Stimulated activated CD8-positive, alpha-beta memory T cell treated with anti-CD3 and anti-CD28 coated beads, Interleukin-15, amount 100 ng/mL, for 24 hours (primary cell): ENCODE data around the gene KAT6B.

Source experiments
- DNase-seq: peaks from one replicate; pipeline ENCODE4 v3.0.0-alpha.2; 2020; ENCODE audit warnings: low read depth

The KAT6B gene

DNA sequence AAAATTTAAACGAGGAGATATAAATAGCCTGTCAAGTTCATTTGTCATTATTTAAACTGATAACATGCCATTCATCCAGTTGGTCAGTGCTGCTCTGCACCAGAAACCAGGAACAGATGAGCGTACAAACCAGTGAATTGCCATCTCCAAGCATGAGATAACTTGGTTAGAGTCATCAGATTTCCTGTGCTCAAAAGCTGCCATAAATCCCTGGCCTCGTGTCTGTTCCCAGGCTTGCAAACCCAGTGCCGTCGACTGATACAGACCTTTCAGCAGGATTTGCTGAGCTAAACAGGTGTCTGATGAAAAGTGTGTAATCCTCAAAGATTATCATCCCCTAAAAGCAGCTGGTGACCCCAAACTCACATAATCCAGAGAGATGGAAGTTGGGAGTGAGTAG is 189.0 kb downstream of the KAT6B start:
- no peak for DNase-seq

DNA sequence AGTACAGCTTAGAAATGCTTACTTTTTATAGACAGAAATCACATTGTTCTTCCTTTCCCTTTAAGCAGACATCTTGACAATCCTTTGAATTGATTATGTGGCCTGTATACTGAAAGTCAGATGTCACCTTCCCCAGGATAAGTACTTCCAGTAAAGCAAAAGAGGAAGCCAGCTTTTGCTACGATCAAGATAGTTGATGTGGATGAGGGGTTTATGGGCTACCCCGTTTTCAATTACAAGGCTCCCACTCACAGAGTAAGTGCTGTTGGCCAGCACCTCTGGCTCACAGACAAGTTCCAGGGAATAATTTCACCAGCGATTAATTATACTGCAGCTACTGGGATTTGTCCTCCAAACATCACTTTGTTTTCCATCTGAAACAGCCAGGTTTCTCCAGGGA is 189.9 kb downstream of the KAT6B start:
- DNase-seq, result no peak

DNA sequence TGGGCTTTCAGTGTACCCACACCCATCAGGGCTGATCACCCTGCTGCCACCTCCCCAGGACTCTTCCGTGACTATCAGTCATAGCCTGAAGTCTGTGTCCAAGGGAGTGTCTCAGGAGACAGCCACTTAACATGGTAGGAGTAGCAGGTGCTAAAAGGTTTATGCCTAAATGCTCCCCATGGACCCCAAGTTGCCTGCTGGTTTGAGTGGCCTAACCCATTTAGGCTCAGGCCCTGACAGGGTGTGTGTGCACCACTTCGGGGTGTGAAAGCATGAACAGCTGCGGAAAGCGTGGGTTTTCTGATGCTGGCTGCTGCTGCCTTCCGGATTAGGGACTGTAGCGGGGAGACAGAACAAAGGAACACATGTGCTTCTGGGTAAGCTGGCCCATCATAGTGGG is 191.9 kb downstream of the KAT6B start:
- DNase-seq, result no peak

- DNase-seq, result no peak
These were observed 192.4 kb downstream of the KAT6B start for GRCh38 chr10:75018686-75019307.

DNA sequence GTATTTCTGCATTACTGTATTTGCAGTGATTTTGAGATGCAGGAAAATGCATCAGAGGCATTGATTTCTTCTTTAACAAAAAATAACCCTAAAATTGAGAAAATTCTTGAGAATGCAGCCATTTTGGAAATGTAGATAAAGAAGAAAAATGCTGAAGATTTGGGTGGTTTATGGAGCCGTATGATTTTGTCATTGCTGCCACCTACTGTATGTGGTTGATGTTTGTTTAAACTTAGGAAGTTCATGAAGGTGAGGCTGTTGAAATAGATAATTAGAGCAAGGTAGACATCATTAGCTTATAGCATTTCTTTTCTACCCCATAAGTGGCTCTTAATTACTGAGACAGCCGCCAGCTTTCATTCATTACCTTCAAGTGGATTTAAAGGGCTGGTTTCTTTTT is 193.0 kb downstream of the KAT6B start:
- DNase-seq, result no peak

DNA sequence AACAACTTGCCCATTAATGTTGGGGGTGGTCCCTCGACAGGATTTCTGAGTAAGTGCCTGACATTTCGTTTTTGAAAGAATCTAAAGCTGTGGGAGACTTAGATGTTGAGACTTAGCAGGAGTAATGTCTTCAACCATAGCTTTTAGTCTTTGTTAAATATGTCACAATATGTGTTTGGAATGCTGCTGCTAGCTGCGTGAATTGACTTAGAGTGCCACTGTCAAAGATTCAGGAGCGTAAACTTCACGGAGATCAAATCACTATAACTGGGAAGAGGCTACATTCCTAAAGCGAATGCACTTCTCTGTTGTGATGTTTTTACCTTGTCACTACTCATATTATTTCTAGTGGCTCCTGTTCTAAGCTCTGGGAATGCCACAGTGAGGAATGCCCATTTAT is 193.8 kb downstream of the KAT6B start:
- no peak for DNase-seq

DNA sequence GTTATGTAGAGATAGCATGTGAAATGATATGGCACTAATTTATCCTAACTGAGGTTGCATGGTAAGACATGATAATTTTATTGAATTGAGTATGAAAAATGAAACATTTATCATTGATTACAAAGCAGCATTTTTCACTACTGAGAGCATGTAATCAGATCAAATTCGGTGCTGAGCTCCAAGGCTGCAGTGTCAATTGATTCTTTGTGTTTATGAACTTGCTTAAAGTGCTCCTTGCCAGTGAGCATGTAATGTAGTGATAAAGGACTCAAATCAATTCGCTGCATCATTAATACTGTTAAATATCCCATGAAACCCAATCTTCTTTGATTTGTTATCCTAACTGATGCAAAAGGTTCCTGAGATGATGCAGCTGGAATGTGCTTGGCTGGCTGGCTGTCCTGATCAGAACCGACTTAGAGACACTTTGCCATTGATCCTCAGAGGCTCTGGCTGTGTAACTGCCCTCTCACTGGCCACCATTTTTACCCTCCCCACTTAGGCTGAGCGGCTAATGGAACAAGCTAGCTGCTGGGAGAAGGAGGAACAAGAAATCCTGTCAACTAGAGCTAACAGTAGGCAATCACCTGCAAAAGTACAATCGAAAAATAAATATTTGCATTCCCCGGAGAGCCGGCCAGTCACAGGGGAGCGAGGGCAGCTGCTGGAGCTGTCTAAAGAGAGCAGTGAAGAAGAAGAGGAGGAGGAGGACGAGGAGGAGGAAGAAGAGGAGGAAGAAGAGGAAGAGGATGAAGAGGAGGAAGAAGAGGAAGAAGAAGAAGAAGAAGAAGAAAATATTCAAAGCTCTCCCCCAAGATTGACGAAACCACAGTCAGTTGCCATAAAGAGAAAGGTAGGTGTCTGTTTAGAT is 195.2 kb downstream of the KAT6B start:
- DNase-seq, result no peak

DNA sequence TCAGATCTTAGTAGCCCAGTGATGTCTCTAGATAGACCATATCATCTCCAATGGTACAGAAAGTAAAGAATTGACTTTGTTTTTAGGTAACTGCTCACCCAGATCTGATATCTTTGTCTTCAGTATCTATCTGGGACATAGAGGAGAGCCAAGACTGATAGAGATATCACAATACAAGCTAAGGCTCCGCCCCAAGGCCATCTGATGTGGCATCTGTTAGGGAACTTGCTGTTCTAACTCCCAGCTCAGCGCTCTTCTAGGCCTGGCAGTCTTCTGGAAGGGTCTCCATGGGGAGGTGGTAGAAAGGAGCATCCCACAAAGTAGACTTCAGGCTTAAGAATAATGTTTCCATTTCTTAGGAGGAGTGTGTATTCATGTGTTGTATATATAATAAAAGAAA is 196.7 kb downstream of the KAT6B start:
- no peak for DNase-seq

DNA sequence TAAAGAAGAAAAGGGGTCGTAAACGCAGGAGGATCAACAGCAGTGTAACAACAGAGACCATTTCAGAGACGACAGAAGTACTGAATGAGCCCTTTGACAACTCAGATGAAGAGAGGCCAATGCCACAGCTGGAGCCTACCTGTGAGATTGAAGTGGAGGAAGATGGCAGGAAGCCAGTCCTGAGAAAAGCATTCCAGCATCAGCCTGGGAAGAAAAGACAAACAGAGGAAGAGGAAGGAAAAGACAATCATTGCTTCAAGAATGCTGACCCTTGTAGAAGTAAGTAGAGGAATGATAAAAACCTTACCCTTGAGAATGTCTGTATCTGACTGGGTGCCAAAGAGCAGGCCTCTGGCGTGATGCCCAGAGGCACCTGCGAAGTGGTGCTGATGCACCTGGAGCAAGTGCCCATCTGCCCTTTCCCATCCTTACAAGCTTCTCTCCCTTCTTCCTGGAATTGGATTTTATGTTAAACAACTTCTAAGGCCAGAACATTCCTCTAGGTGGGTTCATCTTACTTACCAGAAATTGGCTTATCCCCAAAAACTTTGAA is 198.6 kb downstream of the KAT6B start:
- DNase-seq, result no peak

GRCh38 chr10:75028049-75028448 is 201.6 kb downstream of the KAT6B start:
- no peak for DNase-seq

DNA sequence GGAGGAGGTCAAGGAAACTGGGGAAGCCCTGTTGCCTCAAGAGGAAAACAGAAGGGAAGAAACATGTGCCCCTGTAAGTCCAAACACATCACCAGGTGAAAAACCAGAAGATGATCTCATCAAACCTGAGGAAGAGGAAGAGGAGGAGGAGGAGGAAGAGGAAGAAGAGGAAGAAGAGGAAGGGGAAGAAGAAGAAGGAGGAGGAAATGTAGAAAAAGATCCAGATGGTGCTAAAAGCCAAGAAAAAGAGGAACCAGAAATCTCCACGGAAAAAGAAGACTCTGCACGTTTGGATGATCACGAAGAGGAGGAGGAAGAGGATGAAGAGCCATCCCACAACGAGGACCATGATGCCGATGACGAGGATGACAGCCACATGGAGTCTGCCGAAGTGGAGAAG is 202.3 kb downstream of the KAT6B start:
- no peak for DNase-seq

- no peak for DNase-seq
These were observed 203.0 kb downstream of the KAT6B start for GRCh38 chr10:75029420-75029819.

GRCh38 chr10:75029857-75030256 is 203.5 kb downstream of the KAT6B start:
- no peak for DNase-seq

- DNase-seq, result no peak
These were observed 204.0 kb downstream of the KAT6B start for GRCh38 chr10:75030371-75030770.

GRCh38 chr10:75032119-75032518 is 205.7 kb downstream of the KAT6B start:
- no peak for DNase-seq

DNA sequence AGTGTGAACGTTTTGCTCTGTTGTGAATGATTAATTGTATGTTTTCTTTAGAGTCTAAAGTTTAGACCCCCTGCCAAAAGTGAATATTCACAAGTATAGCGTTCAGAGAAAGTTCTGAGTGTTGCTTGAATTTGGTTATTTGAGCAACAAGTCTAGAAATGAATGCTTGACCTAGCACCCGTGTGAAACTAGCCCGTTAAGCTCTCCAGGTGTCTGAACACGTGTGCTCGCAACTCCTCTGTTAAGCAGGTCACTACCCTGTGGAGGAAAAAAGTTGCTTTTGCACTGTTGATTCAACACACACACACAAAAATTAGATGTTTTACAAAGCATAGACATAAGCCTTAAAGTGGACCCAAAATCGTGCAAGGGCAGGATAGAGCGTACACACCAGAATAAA is 206.4 kb downstream of the KAT6B start:
- DNase-seq, result no peak

DNA sequence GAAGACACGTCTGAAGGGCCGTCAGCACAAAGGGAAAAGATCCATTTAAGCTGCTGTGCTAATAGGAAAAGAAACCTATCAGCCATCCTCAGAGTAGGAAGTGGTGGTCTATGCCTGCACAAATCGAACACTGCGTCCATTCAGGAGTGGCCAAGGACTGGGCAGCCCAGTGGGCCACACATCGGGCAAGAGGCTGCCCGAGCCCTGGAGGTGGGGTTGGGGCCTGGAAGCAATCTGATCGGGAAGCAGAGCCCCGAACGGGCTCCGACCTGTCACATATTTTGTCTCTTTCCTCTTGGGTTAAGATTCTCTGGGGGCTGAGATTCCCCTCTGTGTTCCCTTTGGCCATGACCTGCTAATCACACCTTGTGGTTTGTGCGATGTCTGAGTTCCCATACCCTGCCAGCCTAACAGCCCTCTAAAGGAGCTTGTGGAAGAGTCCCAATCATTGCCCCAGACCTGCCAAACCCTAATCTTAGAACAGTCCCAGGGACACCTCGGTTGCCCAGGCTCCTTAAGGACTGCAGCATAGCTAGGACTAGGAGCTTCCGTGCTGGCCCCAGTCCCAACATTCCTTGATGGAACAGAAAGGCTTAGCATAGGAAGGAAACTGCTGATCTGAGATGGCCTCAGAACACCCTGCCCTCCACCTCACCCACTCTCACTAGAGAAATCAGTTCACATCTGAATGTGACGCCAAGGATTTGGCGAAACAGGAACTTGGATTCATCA is 207.2 kb downstream of the KAT6B start:
- DNase-seq, result no peak

- no peak for DNase-seq
These were observed 207.7 kb downstream of the KAT6B start for GRCh38 chr10:75034131-75034512.

DNA sequence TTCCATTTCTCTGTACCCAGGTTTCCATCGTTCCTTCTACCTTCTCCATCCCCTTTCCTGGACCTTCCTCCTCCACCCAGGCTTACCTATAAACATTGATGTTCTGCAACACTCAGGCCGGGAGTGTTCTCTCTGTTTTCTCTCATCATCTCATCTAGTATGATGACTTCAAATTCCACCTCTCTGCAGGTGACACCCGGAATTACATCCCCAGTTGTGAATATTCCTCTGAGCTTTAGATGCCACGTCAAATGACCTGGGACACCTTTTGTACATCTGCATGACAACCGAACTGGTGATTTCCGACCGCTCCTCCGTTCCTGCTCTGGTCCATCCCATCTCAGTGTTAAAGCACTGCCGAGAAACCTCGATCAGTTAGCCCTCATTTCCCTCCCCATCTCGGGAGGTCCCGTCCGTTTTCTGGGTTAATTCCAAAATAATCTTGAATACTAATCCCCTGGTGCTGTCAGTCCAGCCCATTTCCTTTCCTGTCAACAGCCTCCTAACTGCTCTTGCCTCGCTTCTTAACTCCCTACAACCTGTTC is 208.4 kb downstream of the KAT6B start:
- DNase-seq, result no peak

DNA sequence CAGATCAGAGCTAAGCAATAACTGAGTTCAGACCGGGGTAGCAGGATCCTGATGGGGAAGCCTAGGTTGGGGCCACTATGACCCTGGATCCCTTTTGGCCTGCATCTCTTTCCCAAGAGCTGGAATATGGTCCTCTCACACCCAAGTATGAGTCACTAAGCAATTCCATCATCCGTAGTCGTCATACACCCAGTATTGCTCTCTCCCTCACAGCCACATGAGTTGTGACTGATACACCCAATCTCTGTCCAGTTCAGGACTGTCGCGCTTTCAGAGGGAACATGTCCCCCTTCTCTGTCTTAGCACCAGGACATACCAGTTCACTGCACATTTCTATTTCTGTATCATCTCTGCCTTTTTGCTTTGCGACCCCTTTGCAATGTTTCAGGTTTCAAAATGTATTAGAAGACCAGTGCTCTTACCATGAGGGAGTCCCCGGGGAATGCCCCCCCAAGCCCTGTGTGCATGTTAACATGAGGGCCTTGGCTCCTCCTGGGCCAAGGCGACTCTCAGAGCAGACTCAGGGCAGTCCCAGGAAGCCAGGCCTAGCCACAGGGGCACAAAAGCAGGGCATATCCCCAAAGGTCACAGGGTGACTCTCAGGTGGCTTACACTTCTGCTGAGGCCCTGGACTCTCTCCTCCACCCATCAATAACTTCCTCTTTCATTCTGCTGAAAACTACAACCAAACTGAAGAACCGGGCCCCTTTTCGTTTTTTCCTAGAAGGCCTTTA is 209.7 kb downstream of the KAT6B start:
- no peak for DNase-seq
